EH (cell line): Measurements from ENCODE around the gene ITFG1.

Experiments
- DNase-seq: peaks from one replicate; pipeline ENCODE4 v3.0.0-alpha.2; 2015; ENCODE audit warnings: low read depth

The ITFG1 gene

DNA sequence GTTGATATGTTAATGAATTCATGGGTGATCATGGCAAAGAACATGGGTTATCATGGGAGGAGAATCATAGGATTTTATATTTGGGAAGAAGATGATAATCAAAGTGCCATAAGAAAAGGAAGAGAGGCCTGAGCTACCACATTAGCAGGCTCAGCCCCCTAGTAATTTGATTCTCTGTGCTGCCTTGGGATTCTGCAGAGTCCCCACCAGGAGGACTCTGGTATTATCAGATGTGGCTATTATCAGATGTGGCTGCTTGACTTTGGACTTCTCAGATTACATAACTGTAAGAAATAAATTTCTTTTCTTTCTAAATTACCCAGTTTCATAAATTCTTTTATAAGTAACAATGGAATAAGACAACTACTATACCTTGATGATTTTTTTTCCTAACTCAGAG is 137.6 kb downstream of the ITFG1 start:
- no peak for DNase-seq

DNA sequence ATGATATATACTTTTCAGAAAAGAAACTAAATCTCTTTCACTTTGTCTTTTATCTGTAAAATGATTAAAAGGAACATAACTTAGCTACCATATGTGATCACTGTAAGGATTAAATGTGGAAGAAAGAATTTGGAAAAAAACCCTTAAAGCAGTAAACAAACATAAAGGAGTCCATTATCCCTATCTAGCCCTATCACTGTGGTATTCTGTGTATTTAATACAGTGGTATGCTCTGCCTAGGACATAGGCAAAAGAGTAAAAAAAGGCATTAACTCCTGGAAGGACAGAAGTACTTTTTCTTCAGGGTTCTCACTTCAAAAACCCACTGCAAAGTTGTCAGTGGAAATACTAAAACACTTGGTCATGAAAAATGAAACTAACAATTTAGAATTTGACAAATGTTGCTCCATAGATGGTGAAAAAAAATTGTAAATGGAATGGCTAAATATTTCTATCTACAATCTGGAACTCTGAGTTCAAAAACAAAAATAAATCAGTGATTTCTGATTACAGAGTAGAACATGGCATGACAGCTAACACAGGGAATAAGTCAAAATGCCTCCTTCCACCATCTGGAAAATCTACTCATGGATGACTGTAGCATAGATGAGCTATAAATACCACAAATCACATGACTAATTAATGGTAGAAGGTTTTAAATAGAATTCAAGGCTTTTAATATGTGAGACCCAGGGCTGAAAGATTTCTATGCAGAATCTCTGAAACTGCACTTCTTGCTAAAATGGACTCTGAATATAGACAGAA is 140.1 kb downstream of the ITFG1 start:
- DNase-seq, result peak; percentile 56

DNA sequence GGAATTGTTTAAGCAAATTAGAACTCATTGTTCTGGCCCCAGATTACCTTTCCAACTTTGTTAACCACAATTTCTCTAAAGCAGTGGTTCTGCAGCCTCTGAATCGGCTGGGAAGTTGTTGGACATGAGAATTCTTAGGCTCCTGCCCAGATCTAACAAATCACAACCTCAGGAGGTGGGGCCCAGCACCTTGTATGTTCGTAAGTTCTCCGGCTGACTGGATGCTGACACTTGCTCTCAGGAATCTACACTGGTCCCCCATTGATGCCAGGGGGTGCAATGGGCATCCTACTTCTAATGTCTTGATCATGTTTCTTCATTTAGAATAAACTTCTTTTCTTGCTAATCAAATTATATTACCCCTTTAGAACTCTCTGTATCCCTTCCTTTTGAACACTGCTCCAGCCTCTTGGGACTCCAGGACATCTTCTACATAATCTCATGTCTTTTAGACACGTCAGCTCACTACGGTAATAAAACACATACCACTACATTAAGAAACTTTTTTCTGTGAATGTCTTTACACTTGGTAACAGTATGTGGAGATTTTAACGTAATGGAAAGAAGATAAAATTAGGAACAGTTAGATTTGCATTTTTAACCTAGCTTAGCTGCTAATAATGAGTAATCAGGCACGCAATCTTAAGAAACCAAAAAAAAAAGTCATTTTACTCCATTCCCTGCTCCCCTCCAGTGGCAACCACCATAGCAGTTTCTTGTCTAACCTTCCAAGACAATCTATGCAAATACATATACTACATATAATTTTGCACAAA is 143.2 kb downstream of the ITFG1 start:
- peak; percentile 60 for DNase-seq

DNA sequence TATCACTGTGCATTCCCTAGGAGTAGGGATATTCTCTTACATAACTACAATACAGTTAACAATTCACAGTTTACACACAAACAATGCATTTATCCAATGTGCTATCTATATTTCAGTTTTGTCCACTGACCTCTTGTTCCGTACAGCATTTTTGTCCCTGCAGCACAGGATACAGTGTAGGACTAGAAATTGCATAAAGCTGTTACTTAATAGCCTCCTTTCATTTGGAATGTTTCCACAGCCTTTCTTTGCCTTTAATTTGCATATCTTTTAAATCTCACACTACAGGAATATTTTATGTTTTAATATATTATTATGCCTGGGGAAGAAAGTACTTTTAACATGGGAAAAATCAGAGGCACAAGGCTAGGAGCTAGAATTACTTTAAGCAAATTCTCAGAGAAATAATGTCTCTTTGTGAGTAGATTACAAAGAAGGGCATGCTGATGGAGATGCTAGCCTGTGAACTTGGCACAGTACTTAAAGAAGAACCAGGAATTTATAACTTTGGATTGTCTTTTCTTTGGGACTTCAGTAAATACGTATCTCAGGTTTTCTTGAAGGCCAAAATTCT is 144.3 kb downstream of the ITFG1 start:
- no peak for DNase-seq

DNA sequence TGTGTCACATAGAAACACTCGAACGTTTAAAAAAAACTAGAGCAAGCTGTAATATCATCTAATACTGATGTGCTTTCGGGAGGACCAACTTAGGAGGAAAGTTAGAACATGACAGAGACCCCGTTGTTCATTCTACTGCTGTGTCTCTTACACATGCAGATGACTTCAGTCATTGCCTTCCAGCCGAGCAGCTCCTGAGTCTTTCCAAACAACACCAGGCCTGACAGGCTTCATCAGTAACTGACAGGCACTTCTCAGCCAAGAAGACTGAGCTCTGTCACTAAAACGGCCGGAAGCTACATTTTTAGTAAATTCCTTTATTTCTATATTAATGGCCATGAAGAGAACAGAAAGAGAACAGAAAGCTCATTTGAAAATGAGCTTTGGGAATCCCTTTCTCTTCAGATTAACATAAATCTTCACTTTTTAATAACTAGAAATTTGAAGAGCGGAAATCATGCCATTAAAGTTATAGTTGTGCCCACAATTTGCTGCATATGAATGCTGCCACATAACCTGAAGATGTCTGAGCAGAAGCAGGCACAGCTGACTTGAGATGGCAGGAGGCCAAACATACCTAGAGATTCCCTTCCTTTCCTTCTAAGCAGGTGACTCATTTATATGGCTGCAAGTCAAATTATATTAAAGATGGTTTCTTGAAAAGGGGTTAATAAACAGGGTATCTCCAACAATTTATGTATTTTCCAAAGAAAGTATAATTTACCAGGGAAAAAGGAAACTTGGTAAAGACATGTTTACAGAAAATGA is 148.9 kb downstream of the ITFG1 start:
- DNase-seq, result peak; percentile 18

DNA sequence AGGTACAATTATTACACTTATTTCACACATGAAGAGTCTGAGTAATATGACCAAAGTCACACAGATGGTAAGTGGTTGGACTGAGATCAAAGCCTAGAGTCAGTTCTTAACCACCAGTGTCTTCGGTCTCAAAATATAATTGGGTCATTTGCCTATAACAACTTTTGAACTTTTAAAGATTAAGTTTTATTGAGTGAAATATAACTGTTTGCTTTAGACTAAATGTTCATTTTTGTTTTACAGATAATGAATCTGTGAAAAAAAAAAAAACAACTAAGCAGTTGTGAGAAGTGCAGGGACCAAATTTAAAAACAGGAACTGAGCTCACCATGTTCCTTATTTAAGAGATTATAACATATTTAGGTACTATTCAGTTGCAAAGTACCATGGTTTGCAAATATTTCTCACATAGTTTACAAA is 150.1 kb downstream of the ITFG1 start:
- DNase-seq, result no peak

DNA sequence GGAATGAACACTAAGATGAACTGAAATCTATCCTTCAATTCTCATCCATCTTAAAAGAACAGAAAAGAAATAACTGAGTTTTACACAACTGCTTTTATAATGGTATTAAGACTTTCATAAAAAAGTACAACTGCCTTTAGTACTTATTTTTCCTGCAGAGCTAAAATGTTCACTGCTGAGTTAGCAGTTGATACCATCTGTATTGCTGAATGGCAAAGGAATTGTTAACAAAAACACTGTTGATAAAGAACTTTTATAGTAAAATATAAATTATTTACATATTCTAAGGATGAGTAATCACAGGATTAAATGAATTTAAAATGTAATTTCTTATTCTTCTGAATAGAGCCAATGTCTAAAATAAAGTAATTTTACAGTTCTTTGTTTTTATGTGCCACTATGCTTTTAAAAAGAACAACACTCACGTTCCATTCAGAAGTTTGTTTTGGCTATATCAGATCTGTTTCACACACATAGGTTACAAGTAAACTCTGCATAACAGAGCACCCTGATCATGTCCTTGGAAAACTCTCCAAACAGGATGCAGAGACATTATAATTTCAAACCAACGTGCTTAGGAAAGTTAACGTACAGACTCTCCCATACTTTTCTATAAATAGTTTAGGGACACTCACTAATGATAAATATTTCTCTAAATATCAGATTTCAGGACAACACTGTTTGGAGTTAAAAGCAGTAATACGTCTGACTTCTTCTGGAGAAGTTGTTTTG is 151.1 kb downstream of the ITFG1 start:
- peak; percentile 29 for DNase-seq

DNA sequence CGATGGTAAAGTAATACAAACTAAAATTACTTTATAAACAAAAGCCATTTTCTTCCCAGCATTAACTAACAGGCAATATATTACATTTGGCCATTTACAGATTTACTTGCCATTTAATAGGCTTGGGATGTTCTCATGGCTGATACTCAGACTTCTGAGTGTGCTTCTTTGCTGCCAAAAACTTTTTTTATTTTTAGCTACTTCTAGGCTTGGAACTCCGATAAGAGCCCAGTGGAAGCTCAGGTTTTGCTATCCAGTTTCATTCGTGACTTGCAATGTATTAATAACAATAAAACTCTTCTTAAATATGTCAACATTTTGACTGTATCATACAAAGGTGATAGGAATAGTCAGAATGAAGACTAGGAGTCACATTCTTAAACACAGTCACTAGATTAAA is 152.3 kb downstream of the ITFG1 start:
- DNase-seq, result no peak

DNA sequence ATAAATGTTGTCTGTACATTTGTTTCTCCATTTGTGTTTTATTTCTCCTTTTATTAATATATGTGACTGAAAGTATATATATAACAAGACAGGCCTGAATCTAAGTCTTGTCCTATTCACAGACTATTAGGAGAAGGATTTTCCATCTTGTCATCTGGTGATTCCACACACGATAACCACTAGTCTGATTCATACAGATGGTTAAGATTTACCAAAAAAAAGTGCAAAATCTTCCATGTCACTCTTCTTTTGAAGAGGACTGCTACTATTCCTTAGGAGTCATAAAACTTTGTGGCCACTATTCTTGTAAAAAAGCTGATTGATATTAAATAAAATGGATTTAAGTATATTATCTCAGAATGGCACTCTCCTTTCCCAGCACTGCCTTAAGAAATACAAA is 156.3 kb downstream of the ITFG1 start:
- DNase-seq, result peak; percentile 7

DNA sequence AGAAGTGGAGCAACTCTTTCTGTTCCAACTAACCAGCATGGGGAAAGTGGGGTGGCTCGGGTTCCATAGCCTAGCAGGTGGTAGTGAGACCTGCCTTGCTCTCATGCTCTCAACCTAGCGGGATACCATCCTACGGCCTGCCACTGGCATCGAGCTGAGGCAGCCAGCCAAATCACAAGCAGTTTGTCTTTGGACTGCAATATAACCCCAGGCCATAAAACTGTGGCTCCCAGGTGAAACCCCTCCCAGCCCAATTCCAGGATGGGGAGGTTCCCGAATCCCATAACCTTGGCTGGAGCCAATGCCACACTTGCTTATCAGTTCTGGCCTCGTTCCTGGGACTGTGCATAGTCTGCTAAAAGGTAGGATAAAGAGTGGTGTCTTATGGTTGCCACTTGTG is 161.3 kb downstream of the ITFG1 start:
- no peak for DNase-seq

DNA sequence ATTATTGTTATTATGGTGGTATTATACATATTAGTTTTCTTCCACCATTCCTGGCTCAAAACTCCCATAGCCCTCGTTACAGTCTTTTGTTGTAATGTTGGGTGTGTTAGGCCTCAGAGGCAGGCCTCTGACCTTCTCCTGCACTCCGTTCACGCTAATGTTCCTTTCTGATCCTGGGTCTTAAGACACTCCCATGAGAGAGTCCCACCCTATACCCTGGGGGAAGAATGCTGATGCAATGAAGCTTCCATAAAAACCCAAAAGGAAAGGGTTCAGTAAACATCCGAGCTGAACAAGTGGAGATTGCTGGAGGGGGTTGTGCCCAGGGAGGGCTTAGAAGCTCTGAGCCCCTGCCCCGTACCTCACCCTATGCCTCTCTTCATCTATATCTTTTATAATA is 175.9 kb downstream of the ITFG1 start:
- DNase-seq, result no peak

DNA sequence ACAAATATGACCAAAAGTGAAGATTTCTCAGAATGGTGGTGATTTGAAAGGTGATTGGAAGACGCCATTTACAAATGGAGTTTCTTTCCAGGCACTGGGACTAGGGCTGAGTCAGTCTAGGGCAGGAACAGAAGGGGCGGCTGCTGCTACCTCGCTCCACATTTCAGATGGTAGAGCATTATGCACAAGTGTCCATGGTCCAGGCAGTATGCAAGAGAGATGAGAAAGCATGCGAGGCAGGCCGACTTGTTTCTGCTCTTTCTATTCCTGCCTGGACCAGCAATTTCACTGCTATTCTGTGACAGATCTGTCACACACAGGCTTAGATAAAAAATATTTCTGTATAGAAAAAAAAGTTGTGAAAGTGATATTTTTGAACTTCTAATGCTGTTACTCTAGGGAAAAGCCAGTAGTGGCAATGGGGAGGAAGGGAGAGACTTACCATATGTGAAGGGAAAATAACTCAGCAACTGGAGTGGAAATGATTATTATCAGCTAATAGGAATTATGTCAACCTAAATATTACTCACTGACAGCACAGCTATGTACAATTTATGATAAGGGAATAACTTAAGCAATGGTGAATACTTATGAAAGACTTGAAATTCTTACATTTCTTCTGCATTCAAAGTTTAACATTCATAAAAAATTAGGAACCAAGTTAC is 182.4 kb downstream of the ITFG1 start:
- no peak for DNase-seq

DNA sequence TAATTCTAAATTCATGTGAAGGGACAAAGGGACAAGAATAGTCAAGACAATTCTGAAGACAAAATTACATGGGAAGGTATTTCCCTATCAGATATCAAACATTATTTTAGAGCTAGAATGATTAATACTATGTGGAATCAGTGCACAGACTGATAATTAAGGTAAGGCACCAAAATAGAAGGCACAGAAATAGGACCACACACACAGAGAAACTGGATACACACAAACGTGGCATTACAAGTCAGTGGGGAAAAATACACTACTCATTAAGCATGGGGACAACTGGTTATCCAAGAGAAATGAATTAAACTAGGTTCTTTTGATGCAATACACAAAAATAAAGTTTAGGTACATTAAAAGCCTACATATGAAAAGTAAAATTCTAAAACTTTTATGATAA is 184.3 kb downstream of the ITFG1 start:
- DNase-seq, result no peak

DNA sequence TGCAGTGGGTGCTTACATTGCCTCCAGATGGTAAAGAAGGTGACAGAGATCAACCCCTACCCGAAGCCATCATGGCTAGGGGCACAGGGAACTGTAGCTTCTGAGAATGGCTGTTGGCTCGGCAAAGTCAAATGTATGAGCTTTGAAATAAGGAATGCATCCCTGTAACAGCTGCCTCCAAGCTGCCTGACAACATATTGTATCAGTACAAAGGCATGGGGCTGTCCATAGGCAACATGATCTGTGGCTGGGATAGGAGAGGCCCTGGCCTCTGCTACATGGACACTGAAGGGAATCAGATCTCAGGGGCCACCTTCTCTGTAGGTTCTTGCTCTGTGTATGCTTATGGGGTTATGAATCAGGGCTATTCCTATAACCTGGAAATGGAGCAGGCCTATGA is 197.9 kb downstream of the ITFG1 start:
- DNase-seq, result no peak

DNA sequence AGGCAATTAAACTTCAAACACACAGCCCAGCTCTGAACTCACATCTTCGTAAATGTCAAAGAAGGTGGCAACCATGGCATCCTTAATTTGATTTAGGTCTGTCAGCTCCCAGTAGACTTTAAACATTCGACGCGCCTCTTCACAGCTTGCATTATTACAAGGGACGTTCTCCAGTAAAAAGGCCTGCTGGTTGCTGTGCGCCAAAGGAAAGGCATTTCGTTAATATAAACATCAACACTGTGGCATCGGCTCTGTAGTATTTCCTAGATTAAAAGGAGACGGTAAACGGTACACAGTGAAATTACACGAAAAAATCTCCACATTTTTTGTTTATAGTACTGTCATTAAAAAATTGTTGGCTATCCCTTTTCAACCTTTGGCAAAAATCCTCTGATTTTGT is 200.4 kb downstream of the ITFG1 start:
- peak; percentile 27 for DNase-seq

DNA sequence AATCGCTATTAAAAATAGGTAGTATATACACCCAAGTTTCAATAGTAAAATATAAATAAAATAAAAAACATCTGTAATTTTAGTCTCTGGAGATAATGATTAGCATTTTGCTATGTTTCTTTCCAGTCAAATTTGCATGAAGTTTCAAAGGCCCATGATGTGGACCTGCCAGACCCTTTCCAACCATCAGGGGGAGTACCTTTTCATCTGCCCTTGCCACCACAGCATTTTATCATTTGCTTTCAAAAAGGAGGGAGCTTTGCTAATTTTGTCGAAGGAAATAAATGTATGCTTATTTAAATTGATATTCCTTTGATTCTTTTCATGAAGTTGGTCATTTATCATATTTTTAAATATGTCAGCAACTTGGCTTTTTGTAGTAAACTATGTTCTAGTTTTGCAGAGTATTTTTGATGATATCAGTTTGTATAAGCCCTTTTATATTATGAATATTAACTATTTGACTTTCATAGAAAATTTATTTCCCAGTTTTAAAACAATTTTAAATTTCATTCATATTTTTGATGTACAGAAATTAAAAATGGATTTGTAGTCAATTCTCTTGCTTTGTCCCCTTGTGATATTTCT is 201.9 kb downstream of the ITFG1 start:
- peak; percentile 40 for DNase-seq

DNA sequence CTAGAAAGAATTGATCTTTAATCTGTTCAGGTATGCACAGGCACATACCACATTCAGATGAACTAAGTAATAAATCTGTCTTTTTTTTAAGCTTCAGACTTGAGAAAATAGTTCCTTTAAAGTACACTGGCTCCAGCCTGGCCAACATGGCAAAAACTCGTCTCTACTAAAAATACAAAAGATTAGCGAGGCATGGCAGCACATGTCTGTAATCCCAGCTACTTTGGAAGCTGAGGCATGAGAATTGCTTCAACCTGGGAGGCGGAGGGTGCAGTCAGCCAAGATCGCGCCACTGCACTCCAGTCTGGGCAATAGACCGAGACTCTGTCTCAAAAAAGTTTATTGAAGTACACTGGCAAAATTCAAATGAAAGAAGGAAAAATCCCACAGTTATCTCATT is 206.1 kb downstream of the ITFG1 start:
- no peak for DNase-seq

DNA sequence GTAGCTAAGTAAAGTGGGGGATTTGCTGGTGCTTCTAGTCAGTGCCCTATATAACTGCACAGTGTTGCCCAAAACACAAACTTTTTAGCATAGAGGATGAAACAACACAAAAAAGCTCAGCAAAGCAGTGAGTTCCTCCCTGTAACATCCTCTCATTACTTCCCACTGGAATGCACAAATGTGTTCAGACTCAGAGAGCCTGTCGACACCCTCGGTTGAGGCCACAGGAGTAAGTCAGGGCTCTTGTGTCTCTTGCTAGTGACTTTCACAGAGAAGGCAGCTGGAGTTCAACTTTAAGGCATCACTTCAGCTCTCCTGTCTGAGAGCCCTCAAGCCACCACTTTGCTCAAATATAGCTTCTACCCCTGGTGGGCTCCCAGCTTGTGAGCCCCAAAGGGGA is 209.9 kb downstream of the ITFG1 start:
- DNase-seq, result no peak

DNA sequence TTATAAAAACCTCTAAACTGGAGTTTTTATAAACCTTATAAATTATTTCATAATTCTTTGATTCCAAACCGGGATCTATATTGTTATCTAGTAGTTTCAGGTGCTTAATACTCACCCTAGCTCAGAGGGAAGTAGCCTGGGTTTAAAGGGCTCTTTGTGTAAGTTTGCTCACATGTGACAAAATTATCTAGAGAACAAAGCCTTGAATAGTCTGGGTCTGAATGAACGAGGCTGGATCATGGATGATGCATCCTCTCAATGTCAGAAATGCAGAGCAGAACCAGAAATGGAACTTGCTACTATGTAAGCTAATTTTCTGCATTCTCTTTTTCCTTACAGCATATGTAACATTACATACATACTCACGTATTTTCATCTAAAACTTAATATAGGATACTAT is 213.2 kb downstream of the ITFG1 start:
- no peak for DNase-seq

DNA sequence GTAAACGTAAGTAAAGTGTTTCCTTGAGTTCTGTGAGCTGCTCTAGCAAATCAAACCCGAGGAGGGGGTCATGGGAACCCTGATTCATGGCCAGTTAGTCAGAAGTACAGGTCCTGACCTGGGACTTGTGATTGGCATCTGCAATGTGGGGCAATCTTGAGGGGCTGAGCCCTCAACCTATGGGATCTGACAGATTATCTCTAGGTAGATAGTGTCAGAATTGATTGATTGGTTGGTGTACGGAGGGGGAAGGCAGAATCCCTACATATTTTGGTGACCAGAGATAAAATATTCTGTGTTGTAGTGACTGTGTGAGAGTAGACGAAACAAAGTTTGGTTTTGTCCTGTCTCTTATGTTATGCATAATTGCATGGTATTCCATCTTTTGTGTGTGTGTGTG is 216.7 kb downstream of the ITFG1 start:
- no peak for DNase-seq

DNA sequence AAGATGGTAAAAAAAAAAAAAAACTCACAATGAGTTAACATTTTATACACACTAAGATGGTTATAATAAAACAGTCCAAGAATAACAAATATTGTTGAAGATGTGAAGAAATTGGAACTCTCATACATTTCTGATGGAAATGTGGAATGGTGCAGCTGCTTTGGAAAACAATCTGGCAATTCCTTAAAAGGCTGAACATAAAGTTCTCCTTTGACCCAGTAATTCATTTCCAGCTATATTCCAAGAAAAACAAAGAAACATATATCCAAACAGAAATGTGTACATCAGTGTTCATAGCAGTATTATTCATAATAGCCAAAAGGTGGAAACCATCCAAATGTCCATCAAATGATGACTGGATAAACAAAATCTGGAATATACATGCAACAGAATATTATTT is 219.8 kb downstream of the ITFG1 start:
- no peak for DNase-seq
